Measurements from ENCODE around the gene GPR158.

Gene GPR158

GRCh38 chr10:25174461-25175230, at the start of gene GPR158:
TSS of gene GPR158 (plus strand) at chr10:25175001. CDS start at chr10:25175421, 420 bp downstream.
- DNase-seq (ENCODE audit: insufficient read length, low spot score) (peak; percentile 66), FAIRE-seq (no peak)
- no peak for TF ChIP-seq CTCF (IDR thresholded peaks at IDR 0.05; ENCODE audit: insufficient read depth, missing control alignments)

GRCh38 chr10:25125201-25125611, 49.6 kb upstream of the GPR158 start:
- DNase-seq (ENCODE audit: insufficient read length, low spot score) (no peak), FAIRE-seq (no peak)
- no peak for TF ChIP-seq CTCF (IDR thresholded peaks at IDR 0.05; ENCODE audit: insufficient read depth, missing control alignments)

GRCh38 chr10:25129592-25129991, 45.2 kb upstream of the GPR158 start:
- TF ChIP-seq CTCF (IDR thresholded peaks at IDR 0.05; ENCODE audit: insufficient read depth, missing control alignments), result no peak
- no peak for FAIRE-seq
- DNase-seq (ENCODE audit: insufficient read length, low spot score), result no peak

- no peak for TF ChIP-seq CTCF (IDR thresholded peaks at IDR 0.05; ENCODE audit: insufficient read depth, missing control alignments)
- FAIRE-seq (no peak), DNase-seq (ENCODE audit: insufficient read length, low spot score) (no peak)
These were observed 43.9 kb upstream of the GPR158 start for GRCh38 chr10:25130906-25131305.

- DNase-seq (ENCODE audit: insufficient read length, low spot score), result no peak
- TF ChIP-seq CTCF (IDR thresholded peaks at IDR 0.05; ENCODE audit: insufficient read depth, missing control alignments), result no peak
- no peak for FAIRE-seq
These were observed 32.5 kb upstream of the GPR158 start for GRCh38 chr10:25142116-25142864.

- no peak for DNase-seq (ENCODE audit: insufficient read length, low spot score)
- no peak for FAIRE-seq
- no peak for TF ChIP-seq CTCF (IDR thresholded peaks at IDR 0.05; ENCODE audit: insufficient read depth, missing control alignments)
These were observed 17.2 kb upstream of the GPR158 start for GRCh38 chr10:25157650-25158049.

GRCh38 chr10:25159591-25159990, 15.2 kb upstream of the GPR158 start:
- no peak for FAIRE-seq
- no peak for TF ChIP-seq CTCF (IDR thresholded peaks at IDR 0.05; ENCODE audit: insufficient read depth, missing control alignments)
- no peak for DNase-seq (ENCODE audit: insufficient read length, low spot score)
